Endothelial cell of umbilical vein (primary cell): ENCODE measurements around the gene AUTS2. TPM values are rescaled to one million over a fixed set of nuclear protein-coding genes. Genes with fewer than 3 reads are reported as not detected.

Experiments
- BruUV-seq: library from RNA; stranded (reverse); fragments of 400-500 nt; replicated peaks from 2 replicates; lab custom pipeline; 2021; lab: Mats Ljungman, UMichigan
- CTCF ChIA-PET: fragments of 300-600, 350-600 bp; sonication (Branson Sonifier 250); formaldehyde crosslinking; loops from one replicate; lab custom pipeline; 2021; ENCODE audit warnings: antibody characterized with exemption, inconsistent platforms; lab: Charles Lee
- POLR2A ChIA-PET: fragments of 300-600, 350-600 bp; sonication (Branson Sonifier 250); formaldehyde crosslinking; loops from one replicate; lab custom pipeline; 2021; ENCODE audit warnings: antibody characterized with exemption, inconsistent platforms; lab: Charles Lee
- DNase-seq: peaks from one replicate; pipeline ENCODE4 v3.0.0-alpha.2; 2011; ENCODE audit warnings: low read depth, low spot score
- FAIRE-seq: peaks from 2 replicates; lab custom pipeline; 2011; peaks lifted over from hg19 to GRCh38; lab: Jason Lieb, UNC
- H2AFZ ChIP-seq: 2 replicates; pipeline ENCODE4 v1.6.0; 2012; ENCODE audit warnings: low read depth, low read length, control low read depth, inconsistent platforms
- H3K27ac ChIP-seq: 2 replicates; pipeline ENCODE4 v1.5.1; 2011; ENCODE audit warnings: low read depth, mild to moderate bottlenecking, control low read depth, low read length, moderate library complexity; ENCODE audit not compliant: insufficient read depth
- H3K27me3 ChIP-seq, 2 experiments: 2 replicates each; pipeline versions ENCODE4 v1.6.0 to v1.6.1; 2011; ENCODE audit warnings: low read length in 2 of 2, mixed read lengths in 1 of 2; ENCODE audit not compliant: control insufficient read depth in 2 of 2, insufficient read depth in 2 of 2
- H3K36me3 ChIP-seq, 2 experiments: 2 replicates in 1 of 2; 3 replicates in 1 of 2; pipeline ENCODE4 v1.5.1; 2011; ENCODE audit warnings: low read length in 2 of 2, mild to moderate bottlenecking in 1 of 2, moderate library complexity in 1 of 2; ENCODE audit not compliant: control insufficient read depth in 2 of 2, insufficient read depth in 2 of 2; ENCODE audit errors: extremely low read depth in 1 of 2
- H3K4me1 ChIP-seq: 3 replicates; pipeline ENCODE4 v1.5.1; 2011; ENCODE audit warnings: mild to moderate bottlenecking, low read length; ENCODE audit not compliant: control insufficient read depth, insufficient read depth; ENCODE audit errors: extremely low read depth
- H3K4me2 ChIP-seq: 2 replicates; pipeline ENCODE4 v1.6.1; 2011; ENCODE audit warnings: low read length, control low read depth, mixed read lengths; ENCODE audit not compliant: insufficient read depth
- H3K4me3 ChIP-seq, 3 experiments: fragments of 200-600 bp in 1 of 3; sonication (generic), shearing (Covaris generic) in 1 of 3; replicated peaks in 1 of 3; 2 replicates each; pipeline ENCODE4 v1.5.1; 2011 to 2016; ENCODE audit warnings: control low read depth in 3 of 3, low read length in 3 of 3, mild to moderate bottlenecking in 2 of 3, inconsistent platforms in 1 of 3, low read depth in 1 of 3, moderate library complexity in 1 of 3; ENCODE audit not compliant: insufficient read depth in 1 of 3
- H3K79me2 ChIP-seq: 2 replicates; pipeline ENCODE4 v1.6.0; 2012; ENCODE audit warnings: low read length, inconsistent platforms; ENCODE audit not compliant: control insufficient read depth, insufficient read depth
- H3K9ac ChIP-seq: replicated peaks from 2 replicates; pipeline ENCODE3; 2011; ENCODE audit warnings: low read length, control low read depth; ENCODE audit not compliant: insufficient read depth; ENCODE audit errors: extremely low read depth
- H3K9me1 ChIP-seq: replicated peaks from 3 replicates; pipeline ENCODE4 v1.6.0; 2011; ENCODE audit warnings: mild to moderate bottlenecking, low read length; ENCODE audit not compliant: control insufficient read depth, insufficient read depth; ENCODE audit errors: extremely low read depth
- H3K9me3 ChIP-seq: replicated peaks from 2 replicates; pipeline ENCODE4 v1.5.1; 2012; ENCODE audit warnings: low read length, inconsistent platforms; ENCODE audit not compliant: control insufficient read depth, insufficient read depth
- H4K20me1 ChIP-seq: replicated peaks from 2 replicates; pipeline ENCODE3; 2011; ENCODE audit warnings: mild to moderate bottlenecking, low read length; ENCODE audit not compliant: control insufficient read depth, insufficient read depth; ENCODE audit errors: extremely low read depth
- EZH2 ChIP-seq: IDR thresholded peaks from 2 replicates; pipeline ENCODE4 v1.6.1; 2012; ENCODE audit warnings: borderline replicate concordance, low read depth, mild to moderate bottlenecking, moderate library complexity, low read length, inconsistent platforms; ENCODE audit not compliant: severe bottlenecking
- FOS ChIP-seq: IDR thresholded peaks from 2 replicates; pipeline ENCODE4 v1.6.1; 2011; ENCODE audit warnings: mild to moderate bottlenecking, low read length, moderate library complexity, borderline replicate concordance; ENCODE audit not compliant: insufficient read depth
- GATA2 ChIP-seq: IDR thresholded peaks from 2 replicates; pipeline ENCODE4 v1.7.0; 2011; ENCODE audit warnings: low read depth, mild to moderate bottlenecking, moderate library complexity, mixed read lengths, low read length; ENCODE audit not compliant: insufficient read length, insufficient read depth
- JUN ChIP-seq: IDR thresholded peaks from 2 replicates; pipeline ENCODE4 v1.6.1; 2011; ENCODE audit warnings: borderline replicate concordance, low read depth; ENCODE audit not compliant: insufficient read length, insufficient read depth
- MYC ChIP-seq: IDR thresholded peaks from one replicate; pipeline ENCODE4 v1.6.1; 2011; ENCODE audit warnings: mild to moderate bottlenecking, low read depth, low read length
- POLR2A ChIP-seq: IDR thresholded peaks from 2 replicates; pipeline ENCODE4 v1.6.1; 2012; ENCODE audit warnings: low read depth, mild to moderate bottlenecking, control low read depth, low read length
- POLR2AphosphoS5 ChIP-seq: IDR thresholded peaks from 2 replicates; pipeline ENCODE4 v1.6.1; 2012; ENCODE audit warnings: low read depth, mild to moderate bottlenecking, control low read depth, low read length, moderate library complexity; ENCODE audit not compliant: insufficient read depth
- dilution Hi-C: fragments of 300-500 bp; cut with MboI; formaldehyde crosslinking; loops from one replicate; pipeline ENCODE4 v1.15.0; 2019; ENCODE audit warnings: low sequenced_read_pairs; ENCODE audit not compliant: extremely low pct_ligation_motif_present
- intact Hi-C: fragments of 100-400 bp; cut with micrococcal nuclease; formaldehyde crosslinking; loops from one replicate; pipeline ENCODE4 v1.10.0; 2022
- polyA plus RNA-seq, 4 experiments: library from polyadenylated mRNA; depleted of rRNA in 3 of 4; stranded (reverse) in 3 of 4; unstranded in 1 of 4; fragments of >200 nt; gene quantifications; 2 replicates each; pipeline versions ENCODE4 v1.2.1 to v1.2.3, GENCODE V29; 2011 to 2012; ENCODE audit warnings: missing spikeins in 1 of 4
- total RNA-seq: library from RNA; stranded (reverse); gene quantifications from 2 replicates; pipeline ENCODE4 v1.2.3, GENCODE V29; 2021
- TF ChIP-seq, protein P1 (sequence below): IDR thresholded peaks from 2 replicates; pipeline ENCODE4 v1.6.1; 2011; ENCODE audit not compliant: insufficient read depth, insufficient read length
- TF ChIP-seq, protein P2 (sequence below), 2 donors: IDR thresholded peaks; 1 replicate in 1 of 2; 2 replicates in 1 of 2; pipeline ENCODE4 v1.5.1; 2011; ENCODE audit warnings: low read length in 2 of 2, mild to moderate bottlenecking in 2 of 2, moderate library complexity in 2 of 2, control low read depth in 1 of 2, inconsistent platforms in 1 of 2, low read depth in 1 of 2; ENCODE audit not compliant: insufficient read depth in 1 of 2; ENCODE audit errors: extremely low read depth in 1 of 2

Gene AUTS2
- total and polyA plus RNA-seq, 2 donors (not counting 3 experiments of a cell fraction or from before 2014, with no cell fraction given), result 0.59 to 8.0 TPM

DNA sequence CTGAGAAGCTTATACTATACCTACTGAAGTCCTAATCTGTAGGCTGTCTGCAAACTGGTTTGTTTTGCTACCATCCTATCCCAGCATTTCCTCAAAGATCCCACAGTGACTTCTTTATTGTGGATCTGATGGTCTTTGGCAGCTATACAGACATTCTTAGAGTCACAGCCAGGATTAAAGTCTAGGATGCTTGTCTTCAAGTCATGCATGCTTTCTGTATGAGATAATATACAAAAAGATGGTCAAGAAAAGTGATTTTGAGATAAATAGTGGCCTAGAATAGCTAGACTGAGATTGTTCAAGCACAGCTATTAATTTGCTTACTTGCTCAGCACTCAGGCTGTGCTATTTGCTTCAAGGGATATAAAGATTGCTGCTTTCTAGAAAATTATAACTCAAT lies 454.4 kb downstream of the AUTS2 start:
- no peaks in the 10 kb centered on the region for H3K4me1 ChIP-seq
- TF ChIP-seq, protein P1, sequence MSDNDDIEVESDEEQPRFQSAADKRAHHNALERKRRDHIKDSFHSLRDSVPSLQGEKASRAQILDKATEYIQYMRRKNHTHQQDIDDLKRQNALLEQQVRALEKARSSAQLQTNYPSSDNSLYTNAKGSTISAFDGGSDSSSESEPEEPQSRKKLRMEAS, result no peak
- no peak for TF ChIP-seq JUN
- no peak for TF ChIP-seq FOS
- TF ChIP-seq MYC, result no peak
- no peak overlapping the region for H3K4me3 ChIP-seq
- FAIRE-seq, result no peak
- no peaks in the 10 kb centered on the region for H3K27me3 ChIP-seq
- no peaks in the 10 kb centered on the region for H3K36me3 ChIP-seq
- intact Hi-C loops, result no loop called here
- H4K20me1 ChIP-seq, result no peaks in the 10 kb centered on the region
- no peaks in the 10 kb centered on the region for H3K9me3 ChIP-seq
- no peak overlapping the region for H3K4me2 ChIP-seq
- no TSS peak for BruUV-seq
- ChIA-PET POLR2A (interaction anchor here (0.7 kb wide), 1 partner anchor 830 kb away, joined by 4 read pairs; no protein-coding TSS in a partner anchor), CTCF (no interaction called here)
- no peak overlapping the region for H2AFZ ChIP-seq
- DNase-seq, result no peak
- H3K9me1 ChIP-seq, result no peaks in the 10 kb centered on the region
- H3K9ac ChIP-seq, result no peak overlapping the region
- no peak overlapping the region for H3K27ac ChIP-seq
- dilution Hi-C loops, result no loop called here
- no peaks in the 10 kb centered on the region for H3K79me2 ChIP-seq

DNA sequence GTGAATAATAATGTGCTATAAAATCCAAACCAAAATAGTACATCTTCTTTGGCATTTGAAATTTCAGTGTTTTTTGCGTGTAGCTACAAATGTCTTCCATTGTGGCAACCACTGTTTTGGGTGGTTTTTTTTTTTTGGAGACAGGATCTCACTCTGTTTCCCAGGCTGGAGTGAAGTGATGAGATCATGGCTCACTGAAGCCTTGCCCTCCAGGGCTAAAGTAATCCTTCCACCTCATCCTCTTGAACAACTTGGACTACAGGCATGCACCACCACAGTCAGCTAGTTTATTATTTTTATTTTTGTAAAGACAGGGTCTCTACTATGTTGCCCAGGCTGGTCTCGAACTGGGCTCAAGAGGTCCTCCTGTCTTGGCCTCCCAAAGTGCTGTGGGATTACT lies 455.1 kb downstream of the AUTS2 start:
- Histone ChIP-seq H3K4me3 (no peak overlapping the region), H3K27ac (no peak overlapping the region), H3K9me3 (no peaks in the 10 kb centered on the region), H3K27me3 (no peaks in the 10 kb centered on the region), H4K20me1 (no peaks in the 10 kb centered on the region), H3K4me1 (no peaks in the 10 kb centered on the region), H3K4me2 (no peak overlapping the region), H2AFZ (no peak overlapping the region), H3K9me1 (no peaks in the 10 kb centered on the region), H3K9ac (no peak overlapping the region), H3K79me2 (no peaks in the 10 kb centered on the region), H3K36me3 (no peaks in the 10 kb centered on the region)
- BruUV-seq, result no TSS peak
- dilution Hi-C loops (no loop called here), intact Hi-C loops (no loop called here)
- FAIRE-seq (no peak), DNase-seq (no peak)
- ChIA-PET CTCF (no interaction called here), POLR2A (interaction anchor here (0.7 kb wide), 1 partner anchor 830 kb away, joined by 4 read pairs; no protein-coding TSS in a partner anchor)
- no peak for TF ChIP-seq FOS
- TF ChIP-seq, protein P1, result no peak
- TF ChIP-seq JUN, result no peak
- no peak for TF ChIP-seq MYC
- TF ChIP-seq POLR2A, result no peak
- no peak for TF ChIP-seq EZH2
- no peak for TF ChIP-seq GATA2
- TF ChIP-seq, protein P2, sequence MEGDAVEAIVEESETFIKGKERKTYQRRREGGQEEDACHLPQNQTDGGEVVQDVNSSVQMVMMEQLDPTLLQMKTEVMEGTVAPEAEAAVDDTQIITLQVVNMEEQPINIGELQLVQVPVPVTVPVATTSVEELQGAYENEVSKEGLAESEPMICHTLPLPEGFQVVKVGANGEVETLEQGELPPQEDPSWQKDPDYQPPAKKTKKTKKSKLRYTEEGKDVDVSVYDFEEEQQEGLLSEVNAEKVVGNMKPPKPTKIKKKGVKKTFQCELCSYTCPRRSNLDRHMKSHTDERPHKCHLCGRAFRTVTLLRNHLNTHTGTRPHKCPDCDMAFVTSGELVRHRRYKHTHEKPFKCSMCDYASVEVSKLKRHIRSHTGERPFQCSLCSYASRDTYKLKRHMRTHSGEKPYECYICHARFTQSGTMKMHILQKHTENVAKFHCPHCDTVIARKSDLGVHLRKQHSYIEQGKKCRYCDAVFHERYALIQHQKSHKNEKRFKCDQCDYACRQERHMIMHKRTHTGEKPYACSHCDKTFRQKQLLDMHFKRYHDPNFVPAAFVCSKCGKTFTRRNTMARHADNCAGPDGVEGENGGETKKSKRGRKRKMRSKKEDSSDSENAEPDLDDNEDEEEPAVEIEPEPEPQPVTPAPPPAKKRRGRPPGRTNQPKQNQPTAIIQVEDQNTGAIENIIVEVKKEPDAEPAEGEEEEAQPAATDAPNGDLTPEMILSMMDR (IDR thresholded peaks at IDR 0.05; ENCODE audit: extremely low read depth in 1 of 2, insufficient read depth in 1 of 2, low read depth in 1 of 2, low read length in 2 of 2), result no peak
- TF ChIP-seq POLR2AphosphoS5, result no peak
